ENCODE data around the gene RFTN2. TPM values are rescaled to one million over a fixed set of nuclear protein-coding genes. Genes with fewer than 3 reads are reported as not detected.

RFTN2 gene
- total RNA-seq, 1 donor from 2014 or later = 14.1 TPM

GRCh38 chr2:197538412-197538811, 137.0 kb downstream of the RFTN2 start:
- Histone ChIP-seq H3K27me3 (ENCODE audit: control insufficient read depth in 3 of 3, insufficient read depth in 3 of 3, low read length in 3 of 3) (no peaks in the 10 kb centered on the region), H3K4me1 (ENCODE audit: control insufficient read depth in 3 of 3, insufficient read depth in 3 of 3, low read length in 3 of 3) (no peaks in the 10 kb centered on the region), H3K4me3 (ENCODE audit: low read length in 3 of 3) (no peak overlapping the region), H3K27ac (ENCODE audit: low read depth, low read length) (no peak overlapping the region), H3K9ac (ENCODE audit: low read depth in 1 of 3, low read length in 3 of 3) (no peak overlapping the region), H3K9me3 (ENCODE audit: control insufficient read depth in 3 of 3, low read length in 3 of 3) (no peaks in the 10 kb centered on the region), H3K36me3 (ENCODE audit: control insufficient read depth in 3 of 3, insufficient read depth in 3 of 3, low read length in 3 of 3) (peaks cover 4 to 40% (median 36%) of the 10 kb centered on the region in 3 donors)

Small RNA genes within 50 kb of the gene (small RNA-seq; reads per million reads assigned to genes)
- gene AC020550.1 = not detected

Other genes starting within 250 kb of the RFTN2 start
- 152 TPM for gene SF3B1, start 240.6 kb downstream of the RFTN2 start, total RNA-seq
- gene COQ10B, start 222.0 kb downstream of the RFTN2 start, total RNA-seq = 10.4 TPM
- gene HSPD1, start 175.7 kb downstream of the RFTN2 start, total RNA-seq = 146 TPM
- gene HSPE1, start 175.2 kb downstream of the RFTN2 start, total RNA-seq = 80.4 TPM
- gene MOB4, start 159.5 kb downstream of the RFTN2 start, total RNA-seq = 25.1 TPM
- gene MARS2, start 29.8 kb upstream of the RFTN2 start, total RNA-seq = 4.2 TPM
- gene BOLL, start 109.7 kb upstream of the RFTN2 start, total RNA-seq = 2.6 TPM
- 12.5 TPM for gene PLCL1, start 129.0 kb upstream of the RFTN2 start, total RNA-seq